ENCODE measurements around the gene DCDC2B. TPM values are rescaled to one million over a fixed set of nuclear protein-coding genes. Genes with fewer than 3 reads are reported as not detected.

DCDC2B gene
- total and polyA plus RNA-seq, 10 of the 15 experiments (the other 5 are each of a cell fraction or from before 2014, with no cell fraction given), result 0.12 to 0.21 (median 0.15) TPM; not detected in 7

DNA sequence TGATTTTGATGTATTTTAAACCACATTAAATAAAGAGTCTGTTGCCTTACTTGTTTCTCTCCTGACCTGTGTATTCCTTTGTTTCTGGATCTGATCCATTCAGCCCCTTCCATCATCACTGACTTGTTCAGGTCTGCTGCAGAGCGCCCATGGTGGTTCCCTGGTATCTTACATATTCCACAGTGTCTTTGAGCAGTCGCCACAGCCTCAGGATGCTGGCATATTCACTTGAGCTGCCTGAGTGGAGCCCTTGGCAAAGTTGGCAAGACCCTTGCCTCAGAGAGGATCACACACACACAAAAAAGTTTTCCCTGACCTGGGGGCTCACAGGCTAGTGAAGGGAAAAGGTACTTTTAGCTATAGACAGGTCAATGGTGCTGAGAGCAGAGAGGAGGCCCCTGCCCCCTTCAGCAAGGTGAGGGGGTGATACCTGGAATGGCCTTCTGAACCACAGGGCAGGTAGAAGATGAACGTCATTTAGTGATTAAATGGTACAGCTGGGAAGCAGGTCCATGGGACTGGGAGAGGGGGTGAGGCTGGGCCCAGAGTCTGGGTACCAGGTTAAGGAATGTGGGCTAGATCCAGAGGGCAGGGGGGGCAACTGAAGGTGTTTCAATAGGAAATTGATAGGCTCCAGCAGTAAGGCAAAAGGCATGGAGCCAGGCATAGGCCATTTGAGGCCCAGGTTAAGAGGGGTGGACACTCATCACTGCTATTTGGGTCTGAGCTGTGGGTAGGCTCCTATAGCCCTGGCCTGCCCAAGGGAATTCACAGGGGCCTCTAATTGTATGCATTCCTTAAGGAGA, 10.4 kb upstream of the DCDC2B start:
- FAIRE-seq, result no peak
- Histone ChIP-seq H3K36me3 (ENCODE audit: control insufficient read depth in 2 of 2, insufficient read depth in 2 of 2, low read length in 1 of 2) (peaks cover 26 to 32% of the 10 kb centered on the region in 2 experiments), H4K20me1 (ENCODE audit: control insufficient read depth, insufficient read depth) (no peaks in the 10 kb centered on the region), H3K27me3 (replicated peaks in 1 of 2; ENCODE audit: control insufficient read depth in 2 of 2, insufficient read depth in 2 of 2, low read length in 1 of 2) (no peaks in the 10 kb centered on the region), H2AFZ (ENCODE audit: control insufficient read depth, low read depth, low read length) (no peak overlapping the region), H3K9ac (ENCODE audit: control insufficient read depth, insufficient read depth, low read length) (no peak overlapping the region), H3K9me3 (replicated peaks; ENCODE audit: control insufficient read depth, insufficient read depth, low read length) (no peaks in the 10 kb centered on the region), H3K4me3 (no peak overlapping the region), H3K4me1 (ENCODE audit: control insufficient read depth, insufficient read depth, low read length) (peaks cover 21% of the 10 kb centered on the region), H3K79me2 (ENCODE audit: control insufficient read depth, insufficient read depth, low read length) (peaks cover 17% of the 10 kb centered on the region), H3K4me2 (ENCODE audit: control insufficient read depth, insufficient read depth) (no peak overlapping the region), H3K27ac (ENCODE audit: control insufficient read depth, insufficient read depth) (no peak overlapping the region)
- no peak for DNase-seq (ENCODE audit: low read depth, low spot score)
- no TSS peak for BruUV-seq (replicated peaks)
- ATAC-seq, result no peak
- ChIA-PET RAD21 (ENCODE audit: unreplicated experiment) (interaction anchor here (0.6 to 4.2 kb wide), 3 partner anchors 18 to 45 kb away, joined by 3 to 22 read pairs (median 13); partner anchors contain the start of gene TXLNA), SMC1A (ENCODE audit: uncharacterized antibody, unreplicated experiment) (interaction anchor here (1.1 kb wide), 1 partner anchor 16 kb away, joined by 3 read pairs; no protein-coding TSS in a partner anchor), CTCF (interaction anchor here (1.0 to 2.1 kb wide), 2 partner anchors 17 to 118 kb away, joined by 4 to 5 read pairs; no protein-coding TSS in a partner anchor), POLR2A (interaction anchor here (1.2 kb wide), 1 partner anchor 17 kb away, joined by 5 read pairs; no protein-coding TSS in a partner anchor)
- 100% methylated on average over 3 of the region's 3 CpGs for WGBS (ENCODE audit: insufficient coverage, insufficient replicate concordance, low lambda C conversion rate, missing lambda C conversion rate)
- in situ Hi-C loops (cut with MboI) (no loop called here), intact Hi-C loops (cut with micrococcal nuclease; ENCODE audit: unreplicated experiment) (no loop called here)
- TF ChIP-seq, protein P1, sequence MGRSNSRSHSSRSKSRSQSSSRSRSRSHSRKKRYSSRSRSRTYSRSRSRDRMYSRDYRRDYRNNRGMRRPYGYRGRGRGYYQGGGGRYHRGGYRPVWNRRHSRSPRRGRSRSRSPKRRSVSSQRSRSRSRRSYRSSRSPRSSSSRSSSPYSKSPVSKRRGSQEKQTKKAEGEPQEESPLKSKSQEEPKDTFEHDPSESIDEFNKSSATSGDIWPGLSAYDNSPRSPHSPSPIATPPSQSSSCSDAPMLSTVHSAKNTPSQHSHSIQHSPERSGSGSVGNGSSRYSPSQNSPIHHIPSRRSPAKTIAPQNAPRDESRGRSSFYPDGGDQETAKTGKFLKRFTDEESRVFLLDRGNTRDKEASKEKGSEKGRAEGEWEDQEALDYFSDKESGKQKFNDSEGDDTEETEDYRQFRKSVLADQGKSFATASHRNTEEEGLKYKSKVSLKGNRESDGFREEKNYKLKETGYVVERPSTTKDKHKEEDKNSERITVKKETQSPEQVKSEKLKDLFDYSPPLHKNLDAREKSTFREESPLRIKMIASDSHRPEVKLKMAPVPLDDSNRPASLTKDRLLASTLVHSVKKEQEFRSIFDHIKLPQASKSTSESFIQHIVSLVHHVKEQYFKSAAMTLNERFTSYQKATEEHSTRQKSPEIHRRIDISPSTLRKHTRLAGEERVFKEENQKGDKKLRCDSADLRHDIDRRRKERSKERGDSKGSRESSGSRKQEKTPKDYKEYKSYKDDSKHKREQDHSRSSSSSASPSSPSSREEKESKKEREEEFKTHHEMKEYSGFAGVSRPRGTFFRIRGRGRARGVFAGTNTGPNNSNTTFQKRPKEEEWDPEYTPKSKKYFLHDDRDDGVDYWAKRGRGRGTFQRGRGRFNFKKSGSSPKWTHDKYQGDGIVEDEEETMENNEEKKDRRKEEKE (IDR thresholded peaks at IDR 0.05), result no peak
- no peak for TF ChIP-seq PRDM15 (CRISPR knock-in tag; IDR thresholded peaks at IDR 0.05)
- TF ChIP-seq DPF2 (IDR thresholded peaks at IDR 0.05), result no peak
- 0 out of 3 replicates have a peak, but pooled peaks have one; percentile 12 for TF ChIP-seq POU2F2 (IDR thresholded peaks at IDR 0.05; ENCODE audit: borderline replicate concordance, low read depth, low read length)
- TF ChIP-seq ESRRA (IDR thresholded peaks at IDR 0.05; ENCODE audit: low read length), result no peak
- no peak for TF ChIP-seq EGR1 (IDR thresholded peaks at IDR 0.05; ENCODE audit: borderline replicate concordance in 1 of 2, low read depth in 2 of 2, low read length in 2 of 2)
- TF ChIP-seq PML (IDR thresholded peaks at IDR 0.05; ENCODE audit: low read length), result peak; percentile 34; the same call in 1 of the 2 replicates
- TF ChIP-seq POLR2A (IDR thresholded peaks at IDR 0.05; ENCODE audit: low read depth, low read length), result peak; percentile 66
- TF ChIP-seq, protein P2, sequence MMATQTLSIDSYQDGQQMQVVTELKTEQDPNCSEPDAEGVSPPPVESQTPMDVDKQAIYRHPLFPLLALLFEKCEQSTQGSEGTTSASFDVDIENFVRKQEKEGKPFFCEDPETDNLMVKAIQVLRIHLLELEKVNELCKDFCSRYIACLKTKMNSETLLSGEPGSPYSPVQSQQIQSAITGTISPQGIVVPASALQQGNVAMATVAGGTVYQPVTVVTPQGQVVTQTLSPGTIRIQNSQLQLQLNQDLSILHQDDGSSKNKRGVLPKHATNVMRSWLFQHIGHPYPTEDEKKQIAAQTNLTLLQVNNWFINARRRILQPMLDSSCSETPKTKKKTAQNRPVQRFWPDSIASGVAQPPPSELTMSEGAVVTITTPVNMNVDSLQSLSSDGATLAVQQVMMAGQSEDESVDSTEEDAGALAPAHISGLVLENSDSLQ (IDR thresholded peaks at IDR 0.05), result no peak
- TF ChIP-seq MEF2B (IDR thresholded peaks at IDR 0.05; ENCODE audit: partially characterized antibody, poor library complexity, severe bottlenecking), result no peak
- no peak for TF ChIP-seq BMI1 (IDR thresholded peaks at IDR 0.05; ENCODE audit: borderline replicate concordance)
- TF ChIP-seq, protein P3, sequence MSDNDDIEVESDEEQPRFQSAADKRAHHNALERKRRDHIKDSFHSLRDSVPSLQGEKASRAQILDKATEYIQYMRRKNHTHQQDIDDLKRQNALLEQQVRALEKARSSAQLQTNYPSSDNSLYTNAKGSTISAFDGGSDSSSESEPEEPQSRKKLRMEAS (IDR thresholded peaks at IDR 0.05; ENCODE audit: low read depth, low read length), result no peak
- no peak for TF ChIP-seq CHD1 (IDR thresholded peaks at IDR 0.05; ENCODE audit: low read depth, low read length)

Measured in GM12878 (cell line).